HEK293T (cell line): ENCODE results near the gene SHROOM1.

Experiments used
- ARNT ChIP-seq: fragments of 450-650 bp; IDR thresholded peaks from 2 replicates; pipeline ENCODE4 v1.6.1; 2017; ENCODE audit warnings: mild to moderate bottlenecking
- ELF4 ChIP-seq: fragments of 450-650 bp; IDR thresholded peaks from 2 replicates; pipeline ENCODE4 v1.6.1; 2017; ENCODE audit warnings: antibody characterized with exemption
- FOXM1 ChIP-seq: fragments of 450-650 bp; IDR thresholded peaks from 2 replicates; pipeline ENCODE4 v1.6.1; 2017; ENCODE audit warnings: mild to moderate bottlenecking, borderline replicate concordance
- HDGF ChIP-seq: fragments of 450-650 bp; IDR thresholded peaks from 2 replicates; pipeline ENCODE4 v1.6.1; 2017; ENCODE audit warnings: antibody characterized with exemption, borderline replicate concordance
- LEF1 ChIP-seq: fragments of 450-650 bp; IDR thresholded peaks from 2 replicates; pipeline ENCODE4 v1.6.1; 2017; ENCODE audit warnings: mild to moderate bottlenecking, borderline replicate concordance
- SP1 ChIP-seq: fragments of 450-650 bp; IDR thresholded peaks from 2 replicates; pipeline ENCODE4 v1.6.1; 2017
- SUZ12 ChIP-seq: fragments of 450-650 bp; IDR thresholded peaks from 2 replicates; pipeline ENCODE4 v1.6.1; 2016; ENCODE audit warnings: mild to moderate bottlenecking
- TARDBP ChIP-seq: fragments of 450-650 bp; IDR thresholded peaks from 2 replicates; pipeline ENCODE4 v1.6.1; 2016

- no peak for TF ChIP-seq FOXM1
- TF ChIP-seq SP1: no peak
- no peak for TF ChIP-seq SUZ12
- TF ChIP-seq LEF1: no peak
- TF ChIP-seq ARNT: no peak
- no peak for TF ChIP-seq HDGF
- no peak for TF ChIP-seq TARDBP
- TF ChIP-seq ELF4: no peak
Measured at GRCh38 chr5:132773601-132774355, 56.7 kb downstream of the SHROOM1 start.
